ENCODE measurements around the gene MTMR1.
A peak's percentile ranks its signal among the peaks of the same experiment; 100 is the strongest.

Gene MTMR1

GRCh38 chrX:150762258-150763165 is 69.3 kb downstream of the MTMR1 start:
- no peak for DNase-seq (ENCODE audit: low read depth in 2 of 2)

GRCh38 chrX:150763303-150763797 is 70.2 kb downstream of the MTMR1 start:
- no peak for DNase-seq (ENCODE audit: low read depth in 2 of 2)

GRCh38 chrX:150763810-150764209 is 70.6 kb downstream of the MTMR1 start:
- no peak for DNase-seq (ENCODE audit: low read depth in 2 of 2)

- DNase-seq (ENCODE audit: low read depth in 2 of 2), result no peak
Measured at GRCh38 chrX:150765237-150765636, 72.0 kb downstream of the MTMR1 start.

GRCh38 chrX:150765782-150766350 is 72.7 kb downstream of the MTMR1 start:
- no peak for DNase-seq (ENCODE audit: low read depth in 2 of 2)

- no peak for DNase-seq (ENCODE audit: low read depth in 2 of 2)
Measured at GRCh38 chrX:150766351-150767044, 73.3 kb downstream of the MTMR1 start.

GRCh38 chrX:150767045-150767395 is 73.8 kb downstream of the MTMR1 start:
- no peak for DNase-seq (ENCODE audit: low read depth in 2 of 2)

GRCh38 chrX:150767475-150768131 is 74.4 kb downstream of the MTMR1 start:
- DNase-seq (ENCODE audit: low read depth in 2 of 2), result peak; percentile 70 to 74

GRCh38 chrX:150768132-150768485 is 74.9 kb downstream of the MTMR1 start:
- DNase-seq (ENCODE audit: low read depth in 2 of 2), result no peak

- DNase-seq (ENCODE audit: low read depth in 2 of 2), result no peak
Measured at GRCh38 chrX:150768580-150769190, 75.5 kb downstream of the MTMR1 start.

- DNase-seq (ENCODE audit: low read depth in 2 of 2), result no peak
Measured at GRCh38 chrX:150769408-150769807, 76.2 kb downstream of the MTMR1 start.

- DNase-seq (ENCODE audit: low read depth in 2 of 2), result no peak
Measured at GRCh38 chrX:150770623-150771022, 77.4 kb downstream of the MTMR1 start.

- no peak for DNase-seq (ENCODE audit: low read depth in 2 of 2)
Measured at GRCh38 chrX:150771116-150771515, 77.9 kb downstream of the MTMR1 start.

- peak in 1 of 2 experiments; percentile 20 for DNase-seq (ENCODE audit: low read depth in 2 of 2)
Measured at GRCh38 chrX:150772150-150772970, 79.2 kb downstream of the MTMR1 start.

GRCh38 chrX:150773117-150773516 is 79.9 kb downstream of the MTMR1 start:
- no peak for DNase-seq (ENCODE audit: low read depth in 2 of 2)

GRCh38 chrX:150773634-150774033 is 80.4 kb downstream of the MTMR1 start:
- no peak for DNase-seq (ENCODE audit: low read depth in 2 of 2)

GRCh38 chrX:150774798-150775568 is 81.8 kb downstream of the MTMR1 start:
- no peak for DNase-seq (ENCODE audit: low read depth in 2 of 2)

- no peak for DNase-seq (ENCODE audit: low read depth in 2 of 2)
Measured at GRCh38 chrX:150775569-150776350, 82.6 kb downstream of the MTMR1 start.

GRCh38 chrX:150777328-150777992 is 84.3 kb downstream of the MTMR1 start:
- DNase-seq (ENCODE audit: low read depth in 2 of 2), result no peak
